ENCODE measurements around the gene C1QTNF3. TPM values are rescaled to one million over a fixed set of nuclear protein-coding genes. Genes with fewer than 3 reads are reported as not detected.
"Not testable (repeated sequence)": the region's sequence is repeated elsewhere in the genome, so short reads cannot be mapped to it uniquely, and the experiment has no call there.

Gene C1QTNF3
- 10 to 100 TPM; 13.3 to 32.8 (median 17.0) TPM for total RNA-seq
- polyA plus RNA-seq, result 1 to 10 TPM in 2 of 3 donors, under 1 TPM in 1; 0.46 to 5.4 (median 3.0) TPM

- Histone ChIP-seq H3K4me1 (peaks cover 0 to 46% (median 42%) of the 10 kb centered on the region in 4 donors), H3K4me3 (peak within 1 kb of the TSS; percentile 11 to 33 (median 24)), H3K9me3 (no peaks in the 10 kb centered on the region), H3K36me3 (no peaks in the 10 kb centered on the region), H3K27me3 (no peaks in the 10 kb centered on the region), H3K27ac (peak within 1 kb of the TSS; percentile 19 to 63 (median 45))
- WGBS, 2 donors, result 61 to 78% methylated on average over 10 of the region's 10 CpGs
- DNase-seq, result peak; percentile 75
- intact Hi-C loops (cut with DNase I), result loop anchor here (5.0 kb wide), 1 partner anchor 36 kb away; the partner anchor contains the start of gene AMACR
- peak in 3 of 4 donors; percentile 52 to 60 (median 59) for TF ChIP-seq POLR2AphosphoS5 (IDR thresholded peaks at IDR 0.05)
- TF ChIP-seq EP300 (IDR thresholded peaks at IDR 0.05), result no peak
These were observed at the start of gene C1QTNF3 for GRCh38 chr5:34043099-34043876. Gene C1QTNF3 (minus strand): TSS chr5:34043213. CDS start chr5:34043125, 88 bp downstream.

DNA sequence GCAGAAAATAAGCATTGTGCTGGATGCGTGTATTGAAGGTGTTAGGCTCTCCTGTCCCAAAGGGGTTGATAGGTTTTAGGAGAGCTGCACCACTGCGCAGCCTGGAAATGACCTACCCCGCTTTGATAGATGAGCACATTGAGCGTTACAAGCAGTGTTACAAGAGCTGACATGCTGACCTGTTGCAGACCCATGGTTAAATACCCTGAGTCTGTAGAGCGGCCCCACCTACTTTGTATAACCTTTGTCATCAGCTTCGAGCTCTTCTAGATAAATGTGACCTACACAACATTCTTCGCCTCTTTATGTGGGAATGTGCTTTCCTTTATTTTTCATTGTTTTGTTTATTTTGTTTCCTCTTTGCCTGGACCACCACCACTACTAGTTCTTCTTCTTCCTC is 48.0 kb upstream of the C1QTNF3 start:
- H3K4me1 ChIP-seq; DNase-seq; intact Hi-C loops (cut with DNase I); H3K4me3 ChIP-seq; H3K9me3 ChIP-seq; H3K36me3 ChIP-seq; H3K27me3 ChIP-seq; H3K27ac ChIP-seq: not testable (repeated sequence)
- 95% methylated on average over 7 of the region's 7 CpGs for WGBS, 2 donors

- 68 to 81% methylated on average over 2 of the region's 3 CpGs for WGBS, 2 donors
- H3K4me1 ChIP-seq; H3K4me3 ChIP-seq; intact Hi-C loops (cut with DNase I); H3K27me3 ChIP-seq; DNase-seq; H3K27ac ChIP-seq; H3K9me3 ChIP-seq; H3K36me3 ChIP-seq: not testable (repeated sequence)
These were observed 46.8 kb upstream of the C1QTNF3 start for GRCh38 chr5:34089802-34090201.

GRCh38 chr5:34087728-34088127 is 44.7 kb upstream of the C1QTNF3 start:
- intact Hi-C loops (cut with DNase I), result not testable (repeated sequence)
- WGBS, 2 donors, result 74 to 89% methylated on average over 2 of the region's 3 CpGs

GRCh38 chr5:34083898-34084297 is 40.9 kb upstream of the C1QTNF3 start:
- H3K4me3 ChIP-seq; H3K9me3 ChIP-seq; intact Hi-C loops (cut with DNase I); DNase-seq; H3K27me3 ChIP-seq; H3K4me1 ChIP-seq; H3K36me3 ChIP-seq; H3K27ac ChIP-seq: not testable (repeated sequence)
- WGBS, 2 donors, result 65 to 80% methylated on average over 4 of the region's 4 CpGs

More at GRCh38 chr5:34087728-34088127, 44.7 kb upstream of the C1QTNF3 start:
- not testable (repeated sequence) for H3K4me1 ChIP-seq, H3K27ac ChIP-seq, DNase-seq, H3K36me3 ChIP-seq, H3K4me3 ChIP-seq, H3K27me3 ChIP-seq, H3K9me3 ChIP-seq

DNA sequence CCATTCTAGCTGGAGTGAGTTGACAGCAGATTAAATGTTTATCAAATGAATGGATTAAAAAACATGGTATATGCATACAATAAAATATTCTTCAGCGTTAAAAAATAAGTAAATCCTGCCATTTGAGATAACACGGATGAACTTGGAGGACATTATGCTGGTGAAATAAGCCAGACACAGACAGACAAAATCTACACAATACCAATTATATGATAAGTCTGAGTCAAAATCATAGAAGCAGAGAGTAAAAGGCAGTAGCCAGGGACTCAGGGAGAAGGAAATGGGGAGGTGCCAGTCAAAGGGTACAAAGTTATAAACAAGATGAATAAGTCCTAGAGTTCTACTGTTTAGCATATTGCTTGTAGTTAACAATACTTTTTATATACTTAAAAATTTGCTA is 36.5 kb upstream of the C1QTNF3 start:
- H3K4me3 ChIP-seq; DNase-seq; H3K27me3 ChIP-seq; H3K36me3 ChIP-seq; H3K27ac ChIP-seq; H3K9me3 ChIP-seq; intact Hi-C loops (cut with DNase I); H3K4me1 ChIP-seq: not testable (repeated sequence)
- WGBS, 2 donors, result 94 to 95% methylated on average over 2 of the region's 2 CpGs

DNA sequence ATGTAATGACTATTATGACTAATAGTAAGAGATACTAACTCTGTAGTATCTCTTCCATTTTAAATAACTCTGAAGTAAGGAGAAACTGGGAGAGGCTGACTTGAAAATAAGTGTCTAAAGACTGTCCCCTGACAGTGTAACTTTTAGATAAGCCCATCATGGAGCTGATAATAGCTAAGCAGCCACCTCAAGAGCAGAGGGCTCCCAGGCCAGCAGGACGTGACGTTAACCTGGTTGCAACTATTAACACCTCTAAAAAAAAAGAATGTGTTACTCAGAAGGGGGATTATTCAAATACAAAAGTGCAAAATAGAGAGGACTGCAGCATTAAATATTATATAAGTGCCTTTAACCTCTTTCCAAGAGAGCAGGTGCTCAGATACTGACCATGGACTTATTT is 34.6 kb upstream of the C1QTNF3 start:
- H3K27ac ChIP-seq; H3K4me1 ChIP-seq; H3K4me3 ChIP-seq; H3K27me3 ChIP-seq; H3K36me3 ChIP-seq; intact Hi-C loops (cut with DNase I); DNase-seq; H3K9me3 ChIP-seq: not testable (repeated sequence)
- WGBS, 2 donors, result 94 to 97% methylated on average over 2 of the region's 2 CpGs

DNA sequence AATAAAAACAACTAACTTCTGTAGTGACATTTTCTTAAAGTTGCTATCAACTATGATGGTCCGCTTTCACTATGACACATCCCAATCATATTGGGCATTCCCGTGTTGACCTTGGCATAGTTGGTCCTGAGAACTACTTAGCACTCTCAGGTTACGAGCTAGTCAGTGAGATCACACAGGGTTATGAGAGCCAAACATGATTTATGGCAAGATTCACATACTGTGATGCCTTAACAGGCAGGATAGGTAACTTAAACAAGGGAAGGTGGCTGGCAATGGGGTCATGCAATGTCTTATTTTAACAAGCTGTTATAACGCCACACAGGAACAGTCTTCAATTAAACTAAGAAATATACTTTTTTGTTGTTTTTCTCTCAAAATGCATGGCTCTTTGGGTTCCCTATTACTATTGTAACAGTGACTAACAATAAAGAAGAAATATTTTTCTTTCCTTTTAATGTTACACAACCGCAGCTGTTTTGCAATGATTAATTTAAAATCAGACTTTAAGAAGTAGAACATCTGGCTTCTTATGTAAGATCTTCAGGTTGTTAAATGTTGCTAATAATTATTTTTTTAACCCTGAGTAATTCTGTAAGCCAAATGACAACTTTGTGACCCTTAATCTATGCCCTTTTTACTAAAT is 33.8 kb upstream of the C1QTNF3 start:
- DNase-seq; H3K4me3 ChIP-seq; H3K9me3 ChIP-seq; H3K4me1 ChIP-seq; H3K36me3 ChIP-seq; intact Hi-C loops (cut with DNase I); H3K27ac ChIP-seq; H3K27me3 ChIP-seq: not testable (repeated sequence)
- WGBS, 2 donors, result 86 to 91% methylated on average over 2 of the region's 5 CpGs

DNA sequence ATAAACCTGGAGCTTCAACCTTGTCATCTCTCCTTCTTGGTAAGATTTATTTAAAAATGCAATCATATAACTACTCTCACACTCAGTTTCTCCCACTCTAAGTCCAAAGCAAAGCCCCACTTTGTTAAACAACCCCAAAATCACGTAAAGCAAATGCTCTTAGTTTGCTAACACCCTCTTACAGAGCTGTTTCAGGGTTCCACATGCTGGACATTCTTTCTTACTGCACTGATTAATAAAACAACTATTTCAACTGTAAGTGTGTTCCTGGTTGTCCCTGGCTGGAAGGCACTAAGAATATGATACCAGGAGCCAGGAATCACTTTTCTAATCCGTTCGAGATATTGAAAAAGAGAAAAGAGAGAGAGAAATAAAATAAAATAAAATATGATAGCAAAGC is 31.5 kb upstream of the C1QTNF3 start:
- WGBS, 2 donors, result 86 to 90% methylated on average over 3 of the region's 3 CpGs
- H3K36me3 ChIP-seq; H3K4me3 ChIP-seq; H3K4me1 ChIP-seq; DNase-seq; H3K27me3 ChIP-seq; H3K27ac ChIP-seq; H3K9me3 ChIP-seq; intact Hi-C loops (cut with DNase I): not testable (repeated sequence)

GRCh38 chr5:34074071-34074470 is 31.1 kb upstream of the C1QTNF3 start:
- H3K9me3 ChIP-seq; H3K27me3 ChIP-seq; DNase-seq; H3K4me3 ChIP-seq; H3K4me1 ChIP-seq; H3K36me3 ChIP-seq; intact Hi-C loops (cut with DNase I); H3K27ac ChIP-seq: not testable (repeated sequence)
- 69 to 84% methylated on average over 2 of the region's 3 CpGs for WGBS, 2 donors

DNA sequence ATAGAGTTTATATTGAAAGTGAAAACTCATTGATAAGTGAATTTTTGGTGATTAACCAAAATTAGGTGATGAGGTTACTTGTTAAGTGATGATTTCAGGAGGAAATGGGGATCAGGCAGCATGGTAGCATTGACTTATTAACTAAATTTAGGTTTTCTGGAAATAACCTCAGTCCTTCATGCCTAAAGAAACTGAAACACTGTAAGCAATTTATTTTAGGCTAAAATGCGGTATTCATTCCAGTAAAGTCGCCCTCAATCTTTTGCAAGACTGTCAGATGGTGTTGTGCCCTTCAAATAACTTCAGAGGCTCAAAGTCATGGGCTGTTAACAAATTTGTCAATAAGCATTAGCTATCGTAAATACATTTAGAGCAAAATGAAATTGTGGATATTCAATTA is 27.6 kb upstream of the C1QTNF3 start:
- H3K27me3 ChIP-seq; intact Hi-C loops (cut with DNase I); H3K4me3 ChIP-seq; H3K4me1 ChIP-seq; H3K9me3 ChIP-seq; H3K36me3 ChIP-seq; DNase-seq; H3K27ac ChIP-seq: not testable (repeated sequence)
- 98% methylated on average over 3 of the region's 3 CpGs for WGBS, 2 donors
